GM23248 (cell line): ENCODE results near the gene MTHFSD.

Experiments used
- EZH2 ChIP-seq: fragments of 200-600 bp; sonication (generic); IDR thresholded peaks from 2 replicates; pipeline ENCODE4 v1.6.1; 2018; ENCODE audit warnings: antibody characterized with exemption, mild to moderate bottlenecking; ENCODE audit not compliant: insufficient read depth, poor library complexity, severe bottlenecking
- EZH2phosphoT487 ChIP-seq: fragments of 200-600 bp; sonication (generic); IDR thresholded peaks from 2 replicates; pipeline ENCODE4 v1.6.1; 2018; ENCODE audit warnings: antibody characterized with exemption, moderate library complexity, mild to moderate bottlenecking, low read depth; ENCODE audit not compliant: insufficient read depth

GRCh38 chr16:86501989-86502855 is 52.8 kb downstream of the MTHFSD start:
- TF ChIP-seq EZH2 (no peak), EZH2phosphoT487 (0 out of 2 replicates have a peak, but pooled peaks have one; percentile 46)
